Hepatocyte (in vitro differentiated cells): ENCODE data around the gene MAPK6. TPM values are rescaled to one million over a fixed set of nuclear protein-coding genes. Genes with fewer than 3 reads are reported as not detected.

Experiments used
- DNase-seq: peaks from one replicate; pipeline ENCODE4 v3.0.0-alpha.2; 2016; ENCODE audit warnings: low spot score
- H2AFZ ChIP-seq: fragments of 200-600 bp; sonication (generic); 2 replicates; pipeline ENCODE4 v1.6.0; 2016; ENCODE audit warnings: antibody characterized with exemption, mild to moderate bottlenecking
- H3K27ac ChIP-seq: fragments of 200-600 bp; sonication (generic); 2 replicates; pipeline ENCODE4 v1.5.1; 2016; ENCODE audit warnings: mild to moderate bottlenecking
- H3K27me3 ChIP-seq: fragments of 200-600 bp; sonication (generic); 2 replicates; pipeline ENCODE4 v1.6.1; 2016
- H3K36me3 ChIP-seq: fragments of 200-600 bp; sonication (generic); replicated peaks from 2 replicates; pipeline ENCODE4 v1.5.1; 2016; ENCODE audit warnings: low read depth; ENCODE audit not compliant: insufficient read depth
- H3K4me1 ChIP-seq: fragments of 200-600 bp; sonication (generic); 2 replicates; pipeline ENCODE4 v1.5.1; 2016; ENCODE audit warnings: mild to moderate bottlenecking, moderate library complexity; ENCODE audit not compliant: insufficient read depth
- H3K4me2 ChIP-seq: fragments of 200-600 bp; sonication (generic); 2 replicates; pipeline ENCODE4 v1.6.0; 2016
- H3K4me3 ChIP-seq: fragments of 200-600 bp; sonication (generic); 2 replicates; pipeline ENCODE4 v1.5.1; 2016; ENCODE audit warnings: mild to moderate bottlenecking
- H3K79me2 ChIP-seq: fragments of 200-600 bp; sonication (generic); 2 replicates; pipeline ENCODE4 v1.6.0; 2017; ENCODE audit warnings: mild to moderate bottlenecking
- H3K9me2 ChIP-seq: fragments of 200-600 bp; sonication (generic); replicated peaks from 2 replicates; pipeline ENCODE4 v1.6.0; 2017; ENCODE audit warnings: mild to moderate bottlenecking; ENCODE audit not compliant: insufficient read depth
- H3K9me3 ChIP-seq: fragments of 200-600 bp; sonication (generic); 2 replicates; pipeline ENCODE4 v1.5.1; 2016; ENCODE audit warnings: low read depth, mild to moderate bottlenecking
- H4K20me1 ChIP-seq: fragments of 200-600 bp; sonication (generic); 2 replicates; pipeline ENCODE4 v1.6.0; 2016; ENCODE audit warnings: mild to moderate bottlenecking; ENCODE audit not compliant: insufficient read depth, poor library complexity, severe bottlenecking
- EZH2 ChIP-seq: fragments of 200-600 bp; sonication (generic); IDR thresholded peaks from 2 replicates; pipeline ENCODE4 v1.6.1; 2016; ENCODE audit warnings: antibody characterized with exemption, mild to moderate bottlenecking, borderline replicate concordance
- EZH2phosphoT487 ChIP-seq: fragments of 200-600 bp; sonication (generic); IDR thresholded peaks from one replicate; pipeline ENCODE4 v1.6.1; 2018; ENCODE audit warnings: antibody characterized with exemption, mild to moderate bottlenecking, low read depth, moderate library complexity; ENCODE audit not compliant: unreplicated experiment, severe bottlenecking
- WGBS: methylation state at CpG from one replicate; pipeline ENCODE4 v1.1.6; 2016; ENCODE audit warnings: low lambda C conversion rate; ENCODE audit errors: missing lambda C conversion rate; 5-methylcytosine and 5-hydroxymethylcytosine counted together
- polyA plus RNA-seq: library from polyadenylated mRNA; unstranded; fragments of >200 nt; fragmentation: Nextera tagmentation; extraction: Ambion mirVana; gene quantifications from 2 replicates; pipeline ENCODE4 v1.2.1, GENCODE V29; 2016
- total RNA-seq: library from RNA; depleted of rRNA; stranded (reverse); fragments of >200 nt; gene quantifications from 2 replicates; pipeline ENCODE4 v1.2.3, GENCODE V29; 2014
- TF ChIP-seq, protein P1 (sequence below): fragments of 200-600 bp; sonication (generic); IDR thresholded peaks from 2 replicates; pipeline ENCODE4 v1.5.1; 2016; ENCODE audit warnings: antibody characterized with exemption, mild to moderate bottlenecking; ENCODE audit not compliant: poor library complexity

Gene MAPK6
- total and polyA plus RNA-seq, 2 experiments from 2014 or later = 37.8 to 123 TPM

- H3K27ac ChIP-seq = peak overlapping the region; percentile 99
- DNase-seq = no peak
- H3K27me3 ChIP-seq = no peaks in the 10 kb centered on the region
Observed at GRCh38 chr15:52018244-52018643, 775 bp upstream of the MAPK6 start.

DNA sequence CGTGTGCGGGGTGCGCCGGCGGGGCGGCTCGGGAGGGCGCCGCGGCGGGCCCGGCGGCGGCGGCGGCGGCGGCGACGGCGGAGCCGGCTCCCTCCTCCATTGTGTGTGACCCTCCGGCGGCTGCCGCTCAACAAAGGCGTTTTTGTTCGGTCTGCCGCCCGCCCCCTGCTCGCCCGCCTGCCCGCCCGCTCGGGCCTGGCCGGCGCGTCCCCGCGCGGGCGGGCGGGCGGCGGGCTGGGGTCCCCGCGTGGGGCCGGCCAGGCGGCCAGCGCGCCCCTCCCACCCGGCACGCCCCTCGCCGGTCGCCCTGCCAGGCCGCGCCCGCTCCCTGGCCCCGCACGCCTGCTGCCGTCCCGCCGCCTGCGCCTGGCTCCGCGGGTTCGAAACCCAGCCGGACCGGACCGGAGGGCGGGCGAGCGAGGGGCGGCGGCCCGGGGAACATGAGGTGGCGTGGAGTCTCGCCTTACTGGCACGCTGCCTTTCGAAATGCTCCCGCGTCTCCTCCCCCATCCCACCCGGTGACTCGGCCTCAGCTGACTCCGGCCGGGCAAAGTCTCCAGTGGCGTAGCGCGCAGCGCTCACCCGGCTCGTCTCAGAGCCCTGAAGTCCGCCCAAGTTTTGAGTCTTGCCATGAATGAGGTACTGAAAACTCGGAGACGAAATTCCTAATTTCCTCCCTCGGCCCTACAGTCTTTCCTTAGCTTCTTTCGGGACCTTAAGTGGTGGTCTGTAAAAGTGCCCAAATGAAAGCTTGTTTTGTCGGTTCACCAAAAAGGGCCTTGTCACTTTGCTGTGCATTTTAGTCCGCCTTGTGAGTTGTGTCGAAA lies 588 bp downstream of the MAPK6 start:
- H2AFZ ChIP-seq = peak overlapping the region; percentile 0

More at GRCh38 chr15:52018244-52018643, 775 bp upstream of the MAPK6 start:
- no peak overlapping the region for H3K4me3 ChIP-seq
- H2AFZ ChIP-seq = peak overlapping the region; percentile 45
- no peaks in the 10 kb centered on the region for H3K36me3 ChIP-seq
- TF ChIP-seq EZH2 (no peak), EZH2phosphoT487 (no peak)
- TF ChIP-seq, protein P1, sequence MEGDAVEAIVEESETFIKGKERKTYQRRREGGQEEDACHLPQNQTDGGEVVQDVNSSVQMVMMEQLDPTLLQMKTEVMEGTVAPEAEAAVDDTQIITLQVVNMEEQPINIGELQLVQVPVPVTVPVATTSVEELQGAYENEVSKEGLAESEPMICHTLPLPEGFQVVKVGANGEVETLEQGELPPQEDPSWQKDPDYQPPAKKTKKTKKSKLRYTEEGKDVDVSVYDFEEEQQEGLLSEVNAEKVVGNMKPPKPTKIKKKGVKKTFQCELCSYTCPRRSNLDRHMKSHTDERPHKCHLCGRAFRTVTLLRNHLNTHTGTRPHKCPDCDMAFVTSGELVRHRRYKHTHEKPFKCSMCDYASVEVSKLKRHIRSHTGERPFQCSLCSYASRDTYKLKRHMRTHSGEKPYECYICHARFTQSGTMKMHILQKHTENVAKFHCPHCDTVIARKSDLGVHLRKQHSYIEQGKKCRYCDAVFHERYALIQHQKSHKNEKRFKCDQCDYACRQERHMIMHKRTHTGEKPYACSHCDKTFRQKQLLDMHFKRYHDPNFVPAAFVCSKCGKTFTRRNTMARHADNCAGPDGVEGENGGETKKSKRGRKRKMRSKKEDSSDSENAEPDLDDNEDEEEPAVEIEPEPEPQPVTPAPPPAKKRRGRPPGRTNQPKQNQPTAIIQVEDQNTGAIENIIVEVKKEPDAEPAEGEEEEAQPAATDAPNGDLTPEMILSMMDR = no peak
- peaks cover 31% of the 10 kb centered on the region for H3K79me2 ChIP-seq
- peak overlapping the region; percentile 77 for H3K4me2 ChIP-seq
- H3K4me1 ChIP-seq = peaks cover 7% of the 10 kb centered on the region
- no peaks in the 10 kb centered on the region for H3K9me3 ChIP-seq
- H3K9me2 ChIP-seq = no peaks in the 10 kb centered on the region
- H4K20me1 ChIP-seq = peaks cover 18% of the 10 kb centered on the region
- WGBS = 93% methylated on average over 7 of the region's 7 CpGs

DNA sequence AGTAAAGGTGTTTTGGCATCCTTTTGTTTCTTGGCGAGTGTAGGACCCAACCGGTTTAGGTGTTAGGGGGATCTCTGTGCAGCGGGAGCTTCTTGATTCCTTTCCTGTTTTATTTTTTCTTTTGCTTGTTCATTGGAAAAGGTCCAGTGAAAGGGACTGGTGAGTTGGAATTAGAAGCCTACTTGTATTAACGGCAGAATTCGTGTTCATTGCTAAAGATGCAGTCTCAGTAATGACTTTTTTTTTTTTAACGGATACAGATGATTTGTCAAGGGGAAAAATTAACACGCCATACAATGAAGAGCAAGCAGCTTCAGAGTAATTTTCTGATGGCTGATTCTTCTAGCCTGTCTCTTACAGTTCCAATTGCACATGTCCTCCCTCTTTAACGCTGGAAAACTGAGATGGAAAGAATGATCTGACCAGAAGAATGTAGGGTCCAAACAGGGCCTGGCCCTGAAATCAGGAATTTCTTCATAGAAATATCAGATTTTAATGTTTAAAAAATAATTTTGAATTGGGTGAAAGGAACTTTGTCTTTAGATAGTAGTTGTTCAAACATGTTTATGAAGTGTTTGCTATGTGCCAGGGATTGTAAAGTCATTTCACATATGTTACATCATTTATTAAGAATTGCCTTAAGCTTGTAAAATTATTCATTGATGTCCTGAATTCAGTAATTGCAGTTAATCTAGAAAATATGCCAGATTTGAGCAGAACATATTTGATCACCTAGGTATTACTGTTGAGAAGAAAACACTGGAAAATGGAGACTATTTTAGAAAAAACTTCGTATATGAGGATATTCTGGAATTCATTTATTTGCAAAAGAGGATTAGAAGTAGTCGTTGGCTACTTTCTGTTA lies 1.4 kb downstream of the MAPK6 start:
- TF ChIP-seq, protein P1 = no peak
- TF ChIP-seq EZH2 = no peak
- no peak for TF ChIP-seq EZH2phosphoT487
- no peaks in the 10 kb centered on the region for H3K27me3 ChIP-seq
- DNase-seq = no peak
- peak overlapping the region; percentile 82 for H3K4me3 ChIP-seq
- WGBS = 5% methylated on average over 10 of the region's 10 CpGs
- peaks cover 54% of the 10 kb centered on the region for H3K79me2 ChIP-seq
- no peaks in the 10 kb centered on the region for H3K9me3 ChIP-seq
- H3K4me2 ChIP-seq = peak overlapping the region; percentile 74
- no peaks in the 10 kb centered on the region for H3K36me3 ChIP-seq
- peaks cover 7% of the 10 kb centered on the region for H3K4me1 ChIP-seq
- peak overlapping the region; percentile 99 for H3K27ac ChIP-seq
- H3K9me2 ChIP-seq = no peaks in the 10 kb centered on the region
- peaks cover 28% of the 10 kb centered on the region for H4K20me1 ChIP-seq
- H2AFZ ChIP-seq = peak overlapping the region; percentile 0

More for the DNA sequence above, 588 bp downstream of the MAPK6 start:
- Histone ChIP-seq H4K20me1 (peaks cover 22% of the 10 kb centered on the region), H3K36me3 (no peaks in the 10 kb centered on the region), H3K4me2 (peak overlapping the region; percentile 74), H3K9me2 (no peaks in the 10 kb centered on the region), H3K79me2 (peaks cover 45% of the 10 kb centered on the region), H3K4me3 (peak overlapping the region; percentile 82), H3K27ac (peak overlapping the region; percentile 99), H3K4me1 (peaks cover 7% of the 10 kb centered on the region), H3K27me3 (no peaks in the 10 kb centered on the region), H3K9me3 (no peaks in the 10 kb centered on the region)
- peak; percentile 94 for DNase-seq
- TF ChIP-seq, protein P1 = no peak
- TF ChIP-seq EZH2phosphoT487 = no peak
- TF ChIP-seq EZH2 = no peak
- WGBS = under 1% methylated on average over 36 of the region's 100 CpGs
